ENCODE measurements around the gene RASAL2. TPM values are rescaled to one million over a fixed set of nuclear protein-coding genes. Genes with fewer than 3 reads are reported as not detected.
"Not testable (repeated sequence)": the region's sequence is repeated elsewhere in the genome, so short reads cannot be mapped to it uniquely, and the experiment has no call there.

The RASAL2 gene
- total RNA-seq, 2 experiments from 2014 or later, result not detected

GRCh38 chr1:178109348-178110143, 15.6 kb downstream of the RASAL2 start:
- H3K4me3 Mint-ChIP-seq, result no peak overlapping the region
- no peaks in the 10 kb centered on the region for H3K9me3 Mint-ChIP-seq
- ChIA-PET CTCF (no interaction called here), POLR2A (no interaction called here)
- H3K36me3 Mint-ChIP-seq (ENCODE audit: low read depth), result no peaks in the 10 kb centered on the region
- H3K4me1 Mint-ChIP-seq, result no peaks in the 10 kb centered on the region
- no peak overlapping the region for H3K27ac Mint-ChIP-seq
- DNase-seq, result no peak
- no peaks in the 10 kb centered on the region for H3K27me3 Mint-ChIP-seq

GRCh38 chr1:178115260-178115659, 21.4 kb downstream of the RASAL2 start:
- no peak overlapping the region for H3K27ac Mint-ChIP-seq
- H3K4me3 Mint-ChIP-seq, result no peak overlapping the region
- H3K27me3 Mint-ChIP-seq, result no peaks in the 10 kb centered on the region
- CTCF ChIA-PET, result no interaction called here
- POLR2A ChIA-PET, result no interaction called here
- H3K4me1 Mint-ChIP-seq, result no peaks in the 10 kb centered on the region
- no peaks in the 10 kb centered on the region for H3K36me3 Mint-ChIP-seq (ENCODE audit: low read depth)
- peaks cover 2% of the 10 kb centered on the region for H3K9me3 Mint-ChIP-seq
- no peak for DNase-seq

- Mint-ChIP-seq H3K9me3 (peaks cover 2% of the 10 kb centered on the region), H3K27ac (no peak overlapping the region), H3K27me3 (no peaks in the 10 kb centered on the region), H3K4me3 (no peak overlapping the region), H3K36me3 (ENCODE audit: low read depth) (no peaks in the 10 kb centered on the region), H3K4me1 (no peaks in the 10 kb centered on the region)
- DNase-seq, result no peak
- POLR2A ChIA-PET, result no interaction called here
- CTCF ChIA-PET, result no interaction called here
Measured at GRCh38 chr1:178118524-178118923, 24.6 kb downstream of the RASAL2 start.

- Mint-ChIP-seq H3K9me3 (peaks cover 2% of the 10 kb centered on the region), H3K4me1 (no peaks in the 10 kb centered on the region), H3K36me3 (ENCODE audit: low read depth) (no peaks in the 10 kb centered on the region), H3K27ac (no peak overlapping the region), H3K4me3 (no peak overlapping the region), H3K27me3 (no peaks in the 10 kb centered on the region)
- ChIA-PET CTCF (no interaction called here), POLR2A (no interaction called here)
- DNase-seq, result no peak
Measured at GRCh38 chr1:178119628-178120027, 25.7 kb downstream of the RASAL2 start.

- Mint-ChIP-seq H3K4me3 (no peak overlapping the region), H3K4me1 (no peaks in the 10 kb centered on the region), H3K27me3 (no peaks in the 10 kb centered on the region), H3K27ac (no peak overlapping the region), H3K9me3 (peaks cover 2% of the 10 kb centered on the region), H3K36me3 (ENCODE audit: low read depth) (no peaks in the 10 kb centered on the region)
- no peak for DNase-seq
- CTCF ChIA-PET, result no interaction called here
- POLR2A ChIA-PET, result no interaction called here
Measured at GRCh38 chr1:178120088-178120487, 26.2 kb downstream of the RASAL2 start.

GRCh38 chr1:178120520-178121052, 26.7 kb downstream of the RASAL2 start:
- H3K4me1 Mint-ChIP-seq; H3K27me3 Mint-ChIP-seq; H3K36me3 Mint-ChIP-seq (ENCODE audit: low read depth); CTCF ChIA-PET; H3K9me3 Mint-ChIP-seq; H3K4me3 Mint-ChIP-seq; H3K27ac Mint-ChIP-seq; DNase-seq; POLR2A ChIA-PET: not testable (repeated sequence)

GRCh38 chr1:178121883-178122282, 28.0 kb downstream of the RASAL2 start:
- no peaks in the 10 kb centered on the region for H3K9me3 Mint-ChIP-seq
- H3K27me3 Mint-ChIP-seq, result no peaks in the 10 kb centered on the region
- DNase-seq, result no peak
- no peak overlapping the region for H3K4me3 Mint-ChIP-seq
- H3K36me3 Mint-ChIP-seq (ENCODE audit: low read depth), result no peaks in the 10 kb centered on the region
- no peaks in the 10 kb centered on the region for H3K4me1 Mint-ChIP-seq
- H3K27ac Mint-ChIP-seq, result no peak overlapping the region
- CTCF ChIA-PET, result no interaction called here
- POLR2A ChIA-PET, result no interaction called here

GRCh38 chr1:178122283-178122682, 28.4 kb downstream of the RASAL2 start:
- ChIA-PET CTCF (no interaction called here), POLR2A (no interaction called here)
- Mint-ChIP-seq H3K27ac (no peak overlapping the region), H3K4me3 (no peak overlapping the region), H3K27me3 (no peaks in the 10 kb centered on the region), H3K4me1 (no peaks in the 10 kb centered on the region), H3K9me3 (no peaks in the 10 kb centered on the region), H3K36me3 (ENCODE audit: low read depth) (no peaks in the 10 kb centered on the region)
- no peak for DNase-seq

- H3K36me3 Mint-ChIP-seq (ENCODE audit: low read depth), result no peaks in the 10 kb centered on the region
- ChIA-PET POLR2A (no interaction called here), CTCF (interaction anchor here (1.1 kb wide), 1 partner anchor 29 kb away, joined by 3 read pairs; no protein-coding TSS in a partner anchor)
- no peaks in the 10 kb centered on the region for H3K27me3 Mint-ChIP-seq
- H3K4me1 Mint-ChIP-seq, result no peaks in the 10 kb centered on the region
- no peak for DNase-seq
- no peak overlapping the region for H3K4me3 Mint-ChIP-seq
- no peak overlapping the region for H3K27ac Mint-ChIP-seq
- no peaks in the 10 kb centered on the region for H3K9me3 Mint-ChIP-seq
Measured at GRCh38 chr1:178124115-178124514, 30.2 kb downstream of the RASAL2 start.

GRCh38 chr1:178126261-178126660, 32.4 kb downstream of the RASAL2 start:
- no peak overlapping the region for H3K4me3 Mint-ChIP-seq
- no peak overlapping the region for H3K27ac Mint-ChIP-seq
- ChIA-PET POLR2A (no interaction called here), CTCF (no interaction called here)
- no peaks in the 10 kb centered on the region for H3K27me3 Mint-ChIP-seq
- no peaks in the 10 kb centered on the region for H3K9me3 Mint-ChIP-seq
- no peaks in the 10 kb centered on the region for H3K4me1 Mint-ChIP-seq
- H3K36me3 Mint-ChIP-seq (ENCODE audit: low read depth), result no peaks in the 10 kb centered on the region
- no peak for DNase-seq

GRCh38 chr1:178126741-178127185, 32.9 kb downstream of the RASAL2 start:
- no peak overlapping the region for H3K4me3 Mint-ChIP-seq
- H3K36me3 Mint-ChIP-seq (ENCODE audit: low read depth), result no peaks in the 10 kb centered on the region
- POLR2A ChIA-PET, result no interaction called here

GRCh38 chr1:178127482-178128191, 33.7 kb downstream of the RASAL2 start:
- Mint-ChIP-seq H3K36me3 (ENCODE audit: low read depth) (no peaks in the 10 kb centered on the region), H3K4me3 (no peak overlapping the region), H3K27me3 (no peaks in the 10 kb centered on the region), H3K27ac (no peak overlapping the region), H3K9me3 (no peaks in the 10 kb centered on the region), H3K4me1 (no peaks in the 10 kb centered on the region)
- DNase-seq, result no peak
- ChIA-PET CTCF (no interaction called here), POLR2A (no interaction called here)

More at GRCh38 chr1:178126741-178127185, 32.9 kb downstream of the RASAL2 start:
- CTCF ChIA-PET, result no interaction called here
- no peak overlapping the region for H3K27ac Mint-ChIP-seq
- no peaks in the 10 kb centered on the region for H3K4me1 Mint-ChIP-seq
- no peaks in the 10 kb centered on the region for H3K9me3 Mint-ChIP-seq
- no peak for DNase-seq
- H3K27me3 Mint-ChIP-seq, result no peaks in the 10 kb centered on the region

- DNase-seq, result no peak
- Mint-ChIP-seq H3K4me3 (no peak overlapping the region), H3K27me3 (no peaks in the 10 kb centered on the region), H3K4me1 (no peaks in the 10 kb centered on the region), H3K9me3 (no peaks in the 10 kb centered on the region), H3K27ac (no peak overlapping the region), H3K36me3 (ENCODE audit: low read depth) (no peaks in the 10 kb centered on the region)
- CTCF ChIA-PET, result no interaction called here
- POLR2A ChIA-PET, result no interaction called here
Measured at GRCh38 chr1:178133239-178133989, 39.5 kb downstream of the RASAL2 start.
